Thyroid gland (tissue), 4 donors: Measurements from ENCODE around the gene CCDC92.

Experiments used
- CTCF ChIP-seq, 6 experiments: fragments of 200-600 bp in 3 of 6; fragments of 450-650 bp in 3 of 6; sonication (generic) in 3 of 6; IDR thresholded peaks; one replicate each; pipeline ENCODE4 v1.5.1; 2016 to 2019; ENCODE audit warnings: antibody characterized with exemption in 6 of 6, mild to moderate bottlenecking in 2 of 6, inconsistent platforms in 1 of 6, moderate library complexity in 1 of 6
- POLR2A ChIP-seq, 2 donors: fragments of 450-650 bp; IDR thresholded peaks; one replicate each; pipeline ENCODE4 v1.6.1; 2017; ENCODE audit warnings: antibody characterized with exemption in 2 of 2, mild to moderate bottlenecking in 2 of 2, moderate library complexity in 1 of 2

DNA sequence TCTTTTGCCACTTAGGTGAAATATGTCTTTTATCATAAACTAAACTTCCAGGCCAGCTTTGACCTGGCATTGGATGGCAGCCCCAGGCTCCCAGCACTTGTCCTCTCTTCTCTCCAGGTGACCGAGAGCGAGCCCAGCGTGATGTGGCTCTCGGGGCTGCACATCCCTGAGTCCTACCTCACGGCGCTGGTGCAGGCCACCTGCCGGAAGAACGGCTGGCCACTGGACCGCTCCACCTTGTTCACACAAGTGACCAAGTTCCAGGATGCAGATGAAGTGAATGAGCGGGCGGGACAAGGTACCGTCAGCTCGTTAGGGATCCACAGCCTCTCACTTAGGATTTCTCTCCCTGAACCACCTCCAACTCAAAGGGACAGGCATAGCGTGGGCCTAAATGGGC is 39.4 kb downstream of the CCDC92 start:
- TF ChIP-seq CTCF (IDR thresholded peaks at IDR 0.05) (no peak), POLR2A (IDR thresholded peaks at IDR 0.05) (no peak)
